ENCODE data around the gene MAPRE2.
"Not testable (repeated sequence)": the region's sequence is repeated elsewhere in the genome, so short reads cannot be mapped to it uniquely, and the experiment has no call there.

Gene MAPRE2

GRCh38 chr18:35153609-35154272 is 112.5 kb downstream of the MAPRE2 start:
- DNase-seq (ENCODE audit: low read depth in 2 of 2) = no peak

GRCh38 chr18:35155398-35156117 is 114.3 kb downstream of the MAPRE2 start:
- DNase-seq (ENCODE audit: low read depth in 2 of 2) = no peak

DNA sequence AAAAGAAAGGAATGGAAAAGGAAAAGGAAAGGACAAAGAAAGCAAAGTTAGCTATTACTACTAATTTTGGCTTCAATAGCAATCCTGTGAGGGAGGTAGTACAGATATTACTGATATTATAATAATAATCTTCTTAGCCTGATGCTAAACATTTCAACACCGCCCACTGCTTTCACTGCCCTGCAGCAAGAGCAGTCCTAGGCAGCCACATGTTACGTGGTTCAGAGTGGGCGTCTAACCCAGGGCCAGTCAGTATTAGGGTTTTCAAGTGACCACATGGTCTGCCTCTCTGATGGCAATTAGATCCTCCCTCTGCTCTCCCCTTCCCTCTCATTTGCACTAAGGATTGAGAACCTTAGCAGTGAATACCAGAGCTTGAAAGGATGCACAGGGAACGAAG is 116.0 kb downstream of the MAPRE2 start:
- no peak for DNase-seq (ENCODE audit: low read depth in 2 of 2)

GRCh38 chr18:35158728-35159450 is 117.7 kb downstream of the MAPRE2 start:
- no peak for DNase-seq (ENCODE audit: low read depth in 2 of 2)

- DNase-seq (ENCODE audit: low read depth in 2 of 2) = no peak
Observed at GRCh38 chr18:35159782-35160181, 118.6 kb downstream of the MAPRE2 start.

DNA sequence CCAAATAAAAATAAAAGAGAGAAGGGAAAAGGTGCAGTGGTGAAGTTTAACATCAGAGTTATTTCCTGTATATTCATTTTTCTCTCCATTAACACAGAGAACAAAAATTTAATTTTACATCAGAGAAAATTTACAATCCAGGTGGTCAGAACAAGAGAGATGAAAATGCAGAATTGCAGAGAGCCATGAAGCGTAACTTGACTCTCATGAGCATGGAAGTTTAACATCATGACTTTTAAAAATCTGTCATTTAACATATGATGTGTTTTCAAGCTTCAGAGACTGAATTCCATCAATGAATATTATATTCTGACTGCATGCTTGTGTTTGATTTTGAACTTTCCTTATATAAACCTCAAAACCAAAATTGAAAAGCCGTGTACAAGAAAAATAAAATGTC is 120.3 kb downstream of the MAPRE2 start:
- no peak for DNase-seq (ENCODE audit: low read depth in 2 of 2)

- DNase-seq (ENCODE audit: low read depth in 2 of 2) = no peak
Observed at GRCh38 chr18:35161934-35162333, 120.7 kb downstream of the MAPRE2 start.

GRCh38 chr18:35163014-35163539 is 121.9 kb downstream of the MAPRE2 start:
- no peak for DNase-seq (ENCODE audit: low read depth in 2 of 2)

- DNase-seq (ENCODE audit: low read depth in 2 of 2) = no peak
Observed at GRCh38 chr18:35163721-35164120, 122.5 kb downstream of the MAPRE2 start.

DNA sequence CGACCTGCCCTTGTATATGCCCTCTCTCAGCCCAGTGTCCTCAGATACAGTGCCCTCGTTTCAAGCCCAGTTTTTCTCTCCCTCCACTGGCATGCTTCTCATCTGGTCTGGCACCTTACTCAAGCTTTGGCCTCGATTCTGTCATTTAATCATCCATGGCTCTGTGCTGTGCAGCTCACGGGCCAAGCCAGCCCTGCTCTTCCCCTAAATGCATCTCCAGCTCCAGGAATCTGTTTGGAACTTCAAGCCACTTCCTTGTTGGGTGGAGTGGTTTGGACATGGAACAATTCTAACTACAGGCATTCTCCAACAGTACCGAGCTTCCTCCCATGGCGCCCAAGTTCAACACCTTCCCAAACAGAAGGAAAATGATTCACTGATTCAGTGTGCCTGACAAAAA is 122.9 kb downstream of the MAPRE2 start:
- DNase-seq (ENCODE audit: low read depth in 2 of 2) = no peak

GRCh38 chr18:35167332-35167731 is 126.1 kb downstream of the MAPRE2 start:
- DNase-seq (ENCODE audit: low read depth in 2 of 2) = no peak

DNA sequence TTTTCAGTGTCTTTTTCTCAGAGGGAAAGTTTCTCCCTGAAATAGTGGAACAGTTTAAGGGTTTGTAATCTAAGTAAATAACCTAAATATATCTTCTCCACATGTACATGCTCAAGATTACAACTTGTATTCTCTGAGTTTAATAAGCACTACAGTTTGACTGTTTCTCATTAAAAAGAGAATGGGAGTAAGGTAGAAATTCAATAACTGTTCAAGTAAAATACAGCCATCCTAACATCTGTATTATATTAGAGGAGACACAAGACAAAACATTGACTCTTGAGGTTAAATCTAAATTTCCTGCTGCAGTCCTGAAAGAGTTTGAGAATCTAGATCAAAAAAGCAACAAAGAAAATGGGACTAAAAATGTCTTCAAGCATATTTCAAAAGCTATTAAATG is 126.6 kb downstream of the MAPRE2 start:
- no peak for DNase-seq (ENCODE audit: low read depth in 2 of 2)

- DNase-seq (ENCODE audit: low read depth in 2 of 2) = not testable (repeated sequence)
Observed at GRCh38 chr18:35170323-35170722, 129.1 kb downstream of the MAPRE2 start.

DNA sequence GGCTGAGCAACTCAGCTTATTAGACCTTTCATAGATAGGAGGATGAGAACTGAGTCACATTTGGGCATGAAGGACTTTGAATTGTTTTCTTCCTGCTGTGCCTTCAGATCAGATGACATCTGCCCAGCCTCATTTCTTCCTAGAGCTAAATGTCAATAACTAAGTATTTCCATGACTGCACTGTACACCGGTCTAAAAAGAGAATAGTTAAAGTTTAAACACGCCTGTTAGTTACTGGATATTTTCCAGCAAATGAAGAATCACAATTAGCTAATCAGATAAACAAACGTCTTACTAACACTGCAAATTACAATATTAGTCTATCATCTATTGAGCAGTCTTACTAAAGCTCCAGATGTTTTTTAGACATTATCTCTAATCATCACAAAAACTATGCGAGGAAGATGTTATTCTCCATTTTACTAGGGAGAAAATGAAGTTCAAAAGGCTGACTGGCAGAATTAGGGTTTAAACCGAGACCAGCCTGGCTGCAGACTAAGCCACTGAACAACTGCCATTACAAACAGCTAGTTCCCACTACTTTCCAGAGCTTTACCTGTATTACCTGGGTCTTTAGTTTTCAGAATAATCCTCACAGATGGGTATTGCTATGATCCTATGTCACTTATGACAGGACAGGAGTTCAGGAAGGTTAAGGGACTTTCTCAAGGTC is 130.2 kb downstream of the MAPRE2 start:
- no peak for DNase-seq (ENCODE audit: low read depth in 2 of 2)

DNA sequence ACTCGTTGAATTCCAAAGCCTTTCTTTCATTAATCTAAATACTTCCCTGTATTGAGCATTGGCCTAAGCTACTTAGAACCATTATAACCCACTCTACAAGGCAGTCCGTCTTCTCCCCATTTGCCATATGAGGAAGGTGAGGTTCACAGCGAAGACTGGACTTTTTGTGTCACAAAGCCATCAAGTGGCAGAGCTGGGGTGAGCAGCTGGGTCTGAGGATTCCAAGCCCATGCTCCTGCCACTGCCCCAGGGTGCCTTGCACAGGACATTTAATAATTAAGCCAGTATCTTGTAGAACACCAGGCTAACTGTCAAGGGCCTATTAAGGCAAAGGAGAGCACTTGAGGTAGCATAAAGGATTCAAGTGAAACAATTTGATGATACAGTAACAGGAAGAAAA is 130.8 kb downstream of the MAPRE2 start:
- no peak for DNase-seq (ENCODE audit: low read depth in 2 of 2)

GRCh38 chr18:35172451-35173035 is 131.3 kb downstream of the MAPRE2 start:
- no peak for DNase-seq (ENCODE audit: low read depth in 2 of 2)

GRCh38 chr18:35174093-35174731 is 133.0 kb downstream of the MAPRE2 start:
- DNase-seq (ENCODE audit: low read depth in 2 of 2) = no peak

- no peak for DNase-seq (ENCODE audit: low read depth in 2 of 2)
Observed at GRCh38 chr18:35174745-35175144, 133.5 kb downstream of the MAPRE2 start.

GRCh38 chr18:35176925-35177324 is 135.7 kb downstream of the MAPRE2 start:
- DNase-seq (ENCODE audit: low read depth in 2 of 2) = no peak

DNA sequence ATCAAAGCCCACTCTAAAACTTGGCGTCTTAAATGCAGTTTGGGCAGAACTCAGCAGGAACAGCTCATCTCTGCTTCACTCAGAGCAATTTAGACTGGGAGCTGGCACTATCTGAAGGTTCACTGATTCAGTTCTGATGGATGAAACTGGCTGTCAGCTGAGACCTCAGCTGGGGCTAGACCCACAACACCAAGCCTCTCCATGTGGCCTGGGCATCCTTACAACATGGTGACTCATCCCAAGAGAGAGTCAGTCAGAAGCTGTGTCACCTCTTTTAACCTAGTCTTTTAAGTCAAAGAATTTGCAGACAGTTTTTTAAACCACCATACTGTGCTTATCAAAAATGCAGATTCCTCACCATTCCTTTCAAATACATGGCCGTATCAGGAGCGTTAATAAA is 137.0 kb downstream of the MAPRE2 start:
- no peak for DNase-seq (ENCODE audit: low read depth in 2 of 2)

GRCh38 chr18:35179906-35180305 is 138.7 kb downstream of the MAPRE2 start:
- DNase-seq (ENCODE audit: low read depth in 2 of 2) = no peak
